Hepatocyte (in vitro differentiated cells): ENCODE results near the gene MAD2L1BP.

Experiments used
- CTCF ChIP-seq: fragments of 200-600 bp; sonication (generic); IDR thresholded peaks from 2 replicates; pipeline ENCODE4 v1.5.1; 2016; ENCODE audit warnings: antibody characterized with exemption, mild to moderate bottlenecking; ENCODE audit not compliant: poor library complexity
- EZH2 ChIP-seq: fragments of 200-600 bp; sonication (generic); IDR thresholded peaks from 2 replicates; pipeline ENCODE4 v1.6.1; 2016; ENCODE audit warnings: antibody characterized with exemption, mild to moderate bottlenecking, borderline replicate concordance

- TF ChIP-seq CTCF = no peak
- no peak for TF ChIP-seq EZH2
These were observed 8.4 kb upstream of the MAD2L1BP start for GRCh38 chr6:43627008-43627825.
